ENCODE data around the gene PRORP. TPM values are rescaled to one million over a fixed set of nuclear protein-coding genes. Genes with fewer than 3 reads are reported as not detected.
A peak's percentile ranks its signal among the peaks of the same experiment; 100 is the strongest.

Gene PRORP
- total and polyA plus RNA-seq, 2 of the 8 experiments (the other 6 are each of a cell fraction or from before 2014, with no cell fraction given), result 30.0 to 44.8 TPM

DNA sequence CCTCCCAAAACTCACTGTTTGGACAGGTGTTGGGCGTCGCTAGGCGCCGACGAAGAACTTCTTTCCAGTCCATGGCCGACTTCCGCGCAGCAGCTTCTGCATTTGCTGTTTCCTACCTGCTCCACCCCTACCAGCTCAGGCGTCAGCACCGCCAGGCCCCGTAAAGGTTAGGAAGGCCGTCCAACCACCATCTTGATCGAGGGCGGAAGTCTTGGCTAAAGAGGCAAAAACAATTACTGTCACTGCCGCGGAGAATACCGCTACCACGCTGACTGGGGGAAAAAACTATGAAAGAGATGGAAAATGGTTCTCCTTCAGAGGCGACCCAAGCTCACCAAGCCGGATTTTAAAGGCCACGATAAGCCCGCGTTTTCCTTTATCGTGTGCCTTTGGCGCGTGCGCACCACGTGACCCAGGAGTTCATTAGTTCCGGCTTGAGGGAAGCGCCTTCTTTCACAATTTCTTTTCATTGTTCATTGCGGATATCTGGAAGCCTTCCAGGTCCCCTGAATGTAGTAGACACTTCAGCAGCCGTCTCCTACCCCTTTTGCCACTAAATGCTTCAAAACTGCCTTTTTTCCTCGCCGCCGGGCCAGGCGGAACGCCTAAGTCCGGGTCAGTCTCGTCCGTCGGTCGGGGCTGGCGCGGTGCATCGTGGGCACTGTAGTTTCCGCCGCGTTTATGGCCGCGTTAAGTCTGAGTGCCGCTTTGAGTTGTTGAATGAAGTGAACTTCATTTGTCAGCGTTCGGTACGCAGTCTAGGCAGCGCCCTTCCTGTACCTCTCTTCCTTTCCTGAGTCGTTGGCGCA lies at the start of gene PRORP, which contains the start of gene PPP2R3C (continued):
- TF ChIP-seq, protein P1, sequence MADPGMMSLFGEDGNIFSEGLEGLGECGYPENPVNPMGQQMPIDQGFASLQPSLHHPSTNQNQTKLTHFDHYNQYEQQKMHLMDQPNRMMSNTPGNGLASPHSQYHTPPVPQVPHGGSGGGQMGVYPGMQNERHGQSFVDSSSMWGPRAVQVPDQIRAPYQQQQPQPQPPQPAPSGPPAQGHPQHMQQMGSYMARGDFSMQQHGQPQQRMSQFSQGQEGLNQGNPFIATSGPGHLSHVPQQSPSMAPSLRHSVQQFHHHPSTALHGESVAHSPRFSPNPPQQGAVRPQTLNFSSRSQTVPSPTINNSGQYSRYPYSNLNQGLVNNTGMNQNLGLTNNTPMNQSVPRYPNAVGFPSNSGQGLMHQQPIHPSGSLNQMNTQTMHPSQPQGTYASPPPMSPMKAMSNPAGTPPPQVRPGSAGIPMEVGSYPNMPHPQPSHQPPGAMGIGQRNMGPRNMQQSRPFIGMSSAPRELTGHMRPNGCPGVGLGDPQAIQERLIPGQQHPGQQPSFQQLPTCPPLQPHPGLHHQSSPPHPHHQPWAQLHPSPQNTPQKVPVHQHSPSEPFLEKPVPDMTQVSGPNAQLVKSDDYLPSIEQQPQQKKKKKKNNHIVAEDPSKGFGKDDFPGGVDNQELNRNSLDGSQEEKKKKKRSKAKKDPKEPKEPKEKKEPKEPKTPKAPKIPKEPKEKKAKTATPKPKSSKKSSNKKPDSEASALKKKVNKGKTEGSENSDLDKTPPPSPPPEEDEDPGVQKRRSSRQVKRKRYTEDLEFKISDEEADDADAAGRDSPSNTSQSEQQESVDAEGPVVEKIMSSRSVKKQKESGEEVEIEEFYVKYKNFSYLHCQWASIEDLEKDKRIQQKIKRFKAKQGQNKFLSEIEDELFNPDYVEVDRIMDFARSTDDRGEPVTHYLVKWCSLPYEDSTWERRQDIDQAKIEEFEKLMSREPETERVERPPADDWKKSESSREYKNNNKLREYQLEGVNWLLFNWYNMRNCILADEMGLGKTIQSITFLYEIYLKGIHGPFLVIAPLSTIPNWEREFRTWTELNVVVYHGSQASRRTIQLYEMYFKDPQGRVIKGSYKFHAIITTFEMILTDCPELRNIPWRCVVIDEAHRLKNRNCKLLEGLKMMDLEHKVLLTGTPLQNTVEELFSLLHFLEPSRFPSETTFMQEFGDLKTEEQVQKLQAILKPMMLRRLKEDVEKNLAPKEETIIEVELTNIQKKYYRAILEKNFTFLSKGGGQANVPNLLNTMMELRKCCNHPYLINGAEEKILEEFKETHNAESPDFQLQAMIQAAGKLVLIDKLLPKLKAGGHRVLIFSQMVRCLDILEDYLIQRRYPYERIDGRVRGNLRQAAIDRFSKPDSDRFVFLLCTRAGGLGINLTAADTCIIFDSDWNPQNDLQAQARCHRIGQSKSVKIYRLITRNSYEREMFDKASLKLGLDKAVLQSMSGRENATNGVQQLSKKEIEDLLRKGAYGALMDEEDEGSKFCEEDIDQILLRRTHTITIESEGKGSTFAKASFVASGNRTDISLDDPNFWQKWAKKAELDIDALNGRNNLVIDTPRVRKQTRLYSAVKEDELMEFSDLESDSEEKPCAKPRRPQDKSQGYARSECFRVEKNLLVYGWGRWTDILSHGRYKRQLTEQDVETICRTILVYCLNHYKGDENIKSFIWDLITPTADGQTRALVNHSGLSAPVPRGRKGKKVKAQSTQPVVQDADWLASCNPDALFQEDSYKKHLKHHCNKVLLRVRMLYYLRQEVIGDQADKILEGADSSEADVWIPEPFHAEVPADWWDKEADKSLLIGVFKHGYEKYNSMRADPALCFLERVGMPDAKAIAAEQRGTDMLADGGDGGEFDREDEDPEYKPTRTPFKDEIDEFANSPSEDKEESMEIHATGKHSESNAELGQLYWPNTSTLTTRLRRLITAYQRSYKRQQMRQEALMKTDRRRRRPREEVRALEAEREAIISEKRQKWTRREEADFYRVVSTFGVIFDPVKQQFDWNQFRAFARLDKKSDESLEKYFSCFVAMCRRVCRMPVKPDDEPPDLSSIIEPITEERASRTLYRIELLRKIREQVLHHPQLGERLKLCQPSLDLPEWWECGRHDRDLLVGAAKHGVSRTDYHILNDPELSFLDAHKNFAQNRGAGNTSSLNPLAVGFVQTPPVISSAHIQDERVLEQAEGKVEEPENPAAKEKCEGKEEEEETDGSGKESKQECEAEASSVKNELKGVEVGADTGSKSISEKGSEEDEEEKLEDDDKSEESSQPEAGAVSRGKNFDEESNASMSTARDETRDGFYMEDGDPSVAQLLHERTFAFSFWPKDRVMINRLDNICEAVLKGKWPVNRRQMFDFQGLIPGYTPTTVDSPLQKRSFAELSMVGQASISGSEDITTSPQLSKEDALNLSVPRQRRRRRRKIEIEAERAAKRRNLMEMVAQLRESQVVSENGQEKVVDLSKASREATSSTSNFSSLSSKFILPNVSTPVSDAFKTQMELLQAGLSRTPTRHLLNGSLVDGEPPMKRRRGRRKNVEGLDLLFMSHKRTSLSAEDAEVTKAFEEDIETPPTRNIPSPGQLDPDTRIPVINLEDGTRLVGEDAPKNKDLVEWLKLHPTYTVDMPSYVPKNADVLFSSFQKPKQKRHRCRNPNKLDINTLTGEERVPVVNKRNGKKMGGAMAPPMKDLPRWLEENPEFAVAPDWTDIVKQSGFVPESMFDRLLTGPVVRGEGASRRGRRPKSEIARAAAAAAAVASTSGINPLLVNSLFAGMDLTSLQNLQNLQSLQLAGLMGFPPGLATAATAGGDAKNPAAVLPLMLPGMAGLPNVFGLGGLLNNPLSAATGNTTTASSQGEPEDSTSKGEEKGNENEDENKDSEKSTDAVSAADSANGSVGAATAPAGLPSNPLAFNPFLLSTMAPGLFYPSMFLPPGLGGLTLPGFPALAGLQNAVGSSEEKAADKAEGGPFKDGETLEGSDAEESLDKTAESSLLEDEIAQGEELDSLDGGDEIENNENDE (IDR thresholded peaks at IDR 0.05; ENCODE audit: insufficient replicate concordance, low read length), result no peak
- TF ChIP-seq SP4 (IDR thresholded peaks at IDR 0.05; ENCODE audit: low read length) (no peak), BACH1 (IDR thresholded peaks at IDR 0.05; ENCODE audit: low read length) (no peak), SUZ12 (IDR thresholded peaks at IDR 0.05; ENCODE audit: low read length) (no peak), EZH2 (IDR thresholded peaks at IDR 0.05; ENCODE audit: low read depth, low read length, severe bottlenecking) (no peak), RFX5 (IDR thresholded peaks at IDR 0.05; ENCODE audit: borderline replicate concordance, low read depth, low read length) (no peak), TCF12 (IDR thresholded peaks at IDR 0.05; ENCODE audit: low read depth, low read length) (peak; percentile 77; the same call in 1 of the 2 replicates)

All from H1 (cell line).